Lung (tissue), 12 donors: ENCODE data around the gene IGSF3. TPM values are rescaled to one million over a fixed set of nuclear protein-coding genes. Genes with fewer than 3 reads are reported as not detected.

Experiments used
- ATAC-seq: fragments of 200-7000 bp; cut with Tn5 transposase; one replicate; pipeline ENCODE4 v1.9.1; 2020; ENCODE audit warnings: moderate number of reproducible peaks; ENCODE audit not compliant: insufficient read depth, low FRiP score
- DNase-seq, 3 donors: peaks; one replicate each; pipeline ENCODE4 v3.0.0-alpha.2; 2013 to 2017
- H3K27ac ChIP-seq, 2 donors: one replicate each; pipeline ENCODE4 v1.5.1; 2013; ENCODE audit warnings: mild to moderate bottlenecking in 2 of 2, moderate library complexity in 2 of 2, control low read depth in 1 of 2, inconsistent platforms in 1 of 2, low read depth in 1 of 2, low read length in 1 of 2
- H3K27me3 ChIP-seq, 3 donors: one replicate each; pipeline ENCODE4 v1.5.1; 2013; ENCODE audit warnings: low read length in 2 of 3; ENCODE audit not compliant: control insufficient read depth in 3 of 3, insufficient read depth in 3 of 3
- H3K36me3 ChIP-seq, 4 donors: one replicate each; pipeline ENCODE4 v1.5.1; 2013; ENCODE audit warnings: low read length in 4 of 4, mild to moderate bottlenecking in 1 of 4, moderate library complexity in 1 of 4; ENCODE audit not compliant: control insufficient read depth in 4 of 4, insufficient read depth in 4 of 4
- H3K4me1 ChIP-seq, 5 donors: one replicate each; pipeline ENCODE4 v1.5.1; 2013; ENCODE audit warnings: low read length in 5 of 5, mild to moderate bottlenecking in 2 of 5, moderate library complexity in 1 of 5; ENCODE audit not compliant: control insufficient read depth in 5 of 5, insufficient read depth in 5 of 5
- H3K4me3 ChIP-seq: one replicate; pipeline ENCODE4 v1.5.1; 2013; ENCODE audit warnings: mild to moderate bottlenecking, control low read depth, moderate library complexity
- H3K9ac ChIP-seq, 2 donors: one replicate each; pipeline ENCODE4 v1.5.1; 2013; ENCODE audit warnings: low read length in 2 of 2, control low read depth in 1 of 2; ENCODE audit not compliant: insufficient read depth in 1 of 2
- H3K9me3 ChIP-seq, 4 donors: one replicate each; pipeline ENCODE4 v1.5.1; 2013; ENCODE audit warnings: low read length in 3 of 4, mild to moderate bottlenecking in 1 of 4, moderate library complexity in 1 of 4; ENCODE audit not compliant: control insufficient read depth in 4 of 4, insufficient read depth in 3 of 4
- CTCF ChIP-seq: IDR thresholded peaks from 2 replicates; pipeline ENCODE4 v1.5.1; 2012; ENCODE audit warnings: mild to moderate bottlenecking; ENCODE audit errors: control extremely low read depth, extremely low read depth
- WGBS, 2 donors: extraction: QIAGEN DNeasy Blood & Tissue Kit; methylation state at CpG; one replicate each; pipeline ENCODE4 v1.1.7; 2013; 5-methylcytosine and 5-hydroxymethylcytosine counted together
- polyA plus RNA-seq, 2 donors: library from polyadenylated mRNA; stranded (reverse); fragments of 200-250 nt; gene quantifications; one replicate each; pipeline ENCODE4 v1.2.1, GENCODE V29; 2013
- total RNA-seq, 2 donors: library from RNA; depleted of rRNA in 1 of 2; stranded (reverse); fragments of >200 nt in 1 of 2; gene quantifications; one replicate each; pipeline ENCODE4 v1.2.1, GENCODE V29; 2014 to 2021
- donor health status: control.
- donor health status: control.
- donor health status: Bipolar disorder and iron deficiency.
- donor health status: healthy.
- donor health status: DM: yes; HTN: yes; CAD: no.

IGSF3 gene
- total and polyA plus RNA-seq, 4 donors, result 6.3 to 48.5 (median 13.3) TPM

- no peak for DNase-seq
- TF ChIP-seq CTCF, result no peak
- H3K36me3 ChIP-seq, result peaks cover under 1 to 35% (median 8%) of the 10 kb centered on the region in 4 donors
- H3K9me3 ChIP-seq, result peaks cover 0 to under 1% (median 0%) of the 10 kb centered on the region in 4 donors
- no peak overlapping the region for H3K4me3 ChIP-seq
- 32 to 86% methylated on average over 1 of the region's 1 CpG for WGBS, 2 donors
- no peak for ATAC-seq
- H3K27me3 ChIP-seq, result no peaks in the 10 kb centered on the region
- H3K9ac ChIP-seq, result no peak overlapping the region
- H3K27ac ChIP-seq, result no peak overlapping the region
- H3K4me1 ChIP-seq, result peaks cover 0 to 3% (median 0%) of the 10 kb centered on the region in 5 donors
Observed at GRCh38 chr1:116537898-116538297, 129.6 kb downstream of the IGSF3 start.

- peaks cover 0 to 29% (median 6%) of the 10 kb centered on the region in 4 donors for H3K36me3 ChIP-seq
- H3K27me3 ChIP-seq, result no peaks in the 10 kb centered on the region
- no peak overlapping the region for H3K4me3 ChIP-seq
- peaks cover 0 to 2% (median 0%) of the 10 kb centered on the region in 4 donors for H3K9me3 ChIP-seq
- no peak overlapping the region for H3K9ac ChIP-seq
- peaks cover 0 to 3% (median 0%) of the 10 kb centered on the region in 5 donors for H3K4me1 ChIP-seq
- DNase-seq, result no peak
- WGBS, 2 donors, result 79 to 84% methylated on average over 3 of the region's 3 CpGs
- ATAC-seq, result no peak
- no peak for TF ChIP-seq CTCF
- no peak overlapping the region for H3K27ac ChIP-seq
Observed at GRCh38 chr1:116537040-116537831, 130.3 kb downstream of the IGSF3 start.

GRCh38 chr1:116534014-116534739 is 133.4 kb downstream of the IGSF3 start:
- TF ChIP-seq CTCF, result no peak
- Histone ChIP-seq H3K4me3 (no peak overlapping the region), H3K4me1 (peaks cover 0 to 3% (median 0%) of the 10 kb centered on the region in 5 donors), H3K9ac (no peak overlapping the region), H3K27ac (no peak overlapping the region), H3K27me3 (no peaks in the 10 kb centered on the region), H3K9me3 (peaks cover 0 to 2% (median 0%) of the 10 kb centered on the region in 4 donors), H3K36me3 (peaks cover 0 to 21% (median 6%) of the 10 kb centered on the region in 4 donors)
- DNase-seq, result no peak
- 92 to 93% methylated on average over 40 to 45 of the region's 45 CpGs for WGBS, 2 donors
- ATAC-seq, result no peak
